Bronchial epithelial cell (primary cell): ENCODE results near the gene IZUMO4. TPM values are rescaled to one million over a fixed set of nuclear protein-coding genes. Genes with fewer than 3 reads are reported as not detected.

Source experiments
- DNase-seq: peaks from one replicate; pipeline ENCODE4 v3.0.0-alpha.2; 2010; ENCODE audit warnings: low read depth
- FAIRE-seq: peaks from 2 replicates; lab custom pipeline; 2011; peaks lifted over from hg19 to GRCh38; lab: Jason Lieb, UNC
- H3K27me3 ChIP-seq: 2 replicates; pipeline ENCODE4 v1.5.1; 2011; ENCODE audit warnings: low read length; ENCODE audit not compliant: control insufficient read depth, insufficient read depth
- H3K36me3 ChIP-seq: 2 replicates; pipeline ENCODE4 v1.5.1; 2011; ENCODE audit warnings: low read length; ENCODE audit not compliant: control insufficient read depth, insufficient read depth
- H3K4me3 ChIP-seq: 2 replicates; pipeline ENCODE4 v1.5.1; 2011; ENCODE audit warnings: mild to moderate bottlenecking, low read depth, low read length, control low read depth
- CTCF ChIP-seq: IDR thresholded peaks from 2 replicates; pipeline ENCODE4 v1.5.1; 2011; ENCODE audit warnings: mild to moderate bottlenecking, moderate library complexity, low read length, control low read depth, inconsistent platforms; ENCODE audit not compliant: insufficient read depth, severe bottlenecking
- total RNA-seq: library from RNA; depleted of rRNA; stranded (reverse); fragments of >200 nt; gene quantifications from 2 replicates; pipeline ENCODE4 v1.2.1, GENCODE V29; 2014

Gene IZUMO4
- total RNA-seq, 1 donor from 2014 or later, result 3.7 TPM

- peaks cover 16% of the 10 kb centered on the region for H3K36me3 ChIP-seq
- no peak for TF ChIP-seq CTCF
- no peak for FAIRE-seq
Observed at GRCh38 chr19:2053601-2054389, 42.9 kb upstream of the IZUMO4 start.

GRCh38 chr19:2054763-2055162 lies 42.0 kb upstream of the IZUMO4 start:
- H3K4me3 ChIP-seq, result no peak overlapping the region
- DNase-seq (no peak), FAIRE-seq (no peak)
- no peak for TF ChIP-seq CTCF
- H3K36me3 ChIP-seq, result peaks cover 6% of the 10 kb centered on the region
- no peaks in the 10 kb centered on the region for H3K27me3 ChIP-seq

More at GRCh38 chr19:2053601-2054389, 42.9 kb upstream of the IZUMO4 start:
- no peak for DNase-seq
- Histone ChIP-seq H3K4me3 (no peak overlapping the region), H3K27me3 (no peaks in the 10 kb centered on the region)

- FAIRE-seq (no peak), DNase-seq (peak; percentile 40)
- no peaks in the 10 kb centered on the region for H3K27me3 ChIP-seq
- peak overlapping the region; percentile 24 for H3K4me3 ChIP-seq
- no peak for TF ChIP-seq CTCF
- H3K36me3 ChIP-seq, result no peaks in the 10 kb centered on the region
Observed at GRCh38 chr19:2055931-2056836, 40.5 kb upstream of the IZUMO4 start.

- FAIRE-seq, result no peak
- no peak for DNase-seq
- TF ChIP-seq CTCF, result no peak
- H3K4me3 ChIP-seq, result no peak overlapping the region
- no peaks in the 10 kb centered on the region for H3K36me3 ChIP-seq
- H3K27me3 ChIP-seq, result no peaks in the 10 kb centered on the region
Observed at GRCh38 chr19:2056837-2057192, 39.9 kb upstream of the IZUMO4 start.

GRCh38 chr19:2057484-2058469 lies 38.9 kb upstream of the IZUMO4 start:
- no peak overlapping the region for H3K4me3 ChIP-seq
- no peaks in the 10 kb centered on the region for H3K36me3 ChIP-seq
- FAIRE-seq (no peak), DNase-seq (no peak)
- no peak for TF ChIP-seq CTCF
- no peaks in the 10 kb centered on the region for H3K27me3 ChIP-seq
